ENCODE data around the gene PPP6R1. TPM values are rescaled to one million over a fixed set of nuclear protein-coding genes. Genes with fewer than 3 reads are reported as not detected.
A peak's percentile ranks its signal among the peaks of the same experiment; 100 is the strongest.

The PPP6R1 gene
- total and polyA plus RNA-seq, 2 of the 13 experiments (the other 11 are each of a cell fraction or from before 2014, with no cell fraction given), result 25.8 to 54.0 TPM

GRCh38 chr19:55206664-55207500 lies 51.9 kb downstream of the PPP6R1 start (continued):
- no peak; the same call in 1 of the 2 replicates for TF ChIP-seq HNF4G (IDR thresholded peaks at IDR 0.05; ENCODE audit: borderline replicate concordance, low read depth, low read length)
- peak; percentile 62; the same call in 1 of the 2 replicates for TF ChIP-seq HNF4G (CRISPR knock-in tag; IDR thresholded peaks at IDR 0.05; ENCODE audit: borderline replicate concordance, low read depth)
- no peak for TF ChIP-seq ZNF75D (CRISPR knock-in tag; IDR thresholded peaks at IDR 0.05; ENCODE audit: borderline replicate concordance)
- TF ChIP-seq HNRNPL (IDR thresholded peaks at IDR 0.05; ENCODE audit: low read depth, low read length), result peak; percentile 84
- no peak for TF ChIP-seq ZNF451 (CRISPR knock-in tag; IDR thresholded peaks at IDR 0.05)
- no peak for TF ChIP-seq ZNF660 (CRISPR knock-in tag; IDR thresholded peaks at IDR 0.05; ENCODE audit: borderline replicate concordance, low read depth)
- peak; percentile 81 for TF ChIP-seq SRY (CRISPR knock-in tag; IDR thresholded peaks at IDR 0.05)
- TF ChIP-seq ZNF33A (CRISPR knock-in tag; IDR thresholded peaks at IDR 0.05; ENCODE audit: borderline replicate concordance), result no peak
- TF ChIP-seq FOXP1 (IDR thresholded peaks at IDR 0.05), result peak; percentile 81
- peak; percentile 84 for TF ChIP-seq FOXP1 (CRISPR knock-in tag; IDR thresholded peaks at IDR 0.05)
- peak; percentile 64 for TF ChIP-seq ZNF574 (CRISPR knock-in tag; IDR thresholded peaks at IDR 0.05)
- peak; percentile 79; the same call in 1 of the 2 replicates for TF ChIP-seq ARID4A (CRISPR knock-in tag; IDR thresholded peaks at IDR 0.05; ENCODE audit: borderline replicate concordance)
- TF ChIP-seq ARID5B (CRISPR knock-in tag; IDR thresholded peaks at IDR 0.05), result peak; percentile 59
- no peak; the same call in 1 of the 2 replicates for TF ChIP-seq RFX5 (IDR thresholded peaks at IDR 0.05; ENCODE audit: low read depth, low read length)
- peak; percentile 45 for TF ChIP-seq BCL6 (CRISPR knock-in tag; IDR thresholded peaks at IDR 0.05)
- TF ChIP-seq ZNF740 (CRISPR knock-in tag; IDR thresholded peaks at IDR 0.05), result no peak
- TF ChIP-seq DDIT3 (CRISPR knock-in tag; IDR thresholded peaks at IDR 0.05), result no peak
- peak; percentile 45 for TF ChIP-seq PPARG (CRISPR knock-in tag; conservative IDR thresholded peaks at IDR 0.05)
